Fibroblast of skin of back (primary cell): ENCODE data around the gene TBC1D1.
A peak's percentile ranks its signal among the peaks of the same experiment; 100 is the strongest.

Source experiments
- DNase-seq: peaks from one replicate; pipeline ENCODE4 v3.0.0-alpha.2; 2013

TBC1D1 gene

GRCh38 chr4:37991623-37992410 lies 100.9 kb downstream of the TBC1D1 start:
- no peak for DNase-seq

- no peak for DNase-seq
Measured at GRCh38 chr4:37993806-37994205, 102.9 kb downstream of the TBC1D1 start.

GRCh38 chr4:37994569-37994968 lies 103.7 kb downstream of the TBC1D1 start:
- no peak for DNase-seq

GRCh38 chr4:37995299-37995821 lies 104.5 kb downstream of the TBC1D1 start:
- no peak for DNase-seq

- DNase-seq: no peak
Measured at GRCh38 chr4:37995981-37996775, 105.3 kb downstream of the TBC1D1 start.

GRCh38 chr4:37998226-37998625 lies 107.3 kb downstream of the TBC1D1 start:
- DNase-seq: no peak

- no peak for DNase-seq
Measured at GRCh38 chr4:37999000-37999716, 108.3 kb downstream of the TBC1D1 start.

GRCh38 chr4:37999965-38000364 lies 109.1 kb downstream of the TBC1D1 start:
- no peak for DNase-seq

GRCh38 chr4:38001927-38002326 lies 111.0 kb downstream of the TBC1D1 start:
- no peak for DNase-seq

GRCh38 chr4:38002451-38003071 lies 111.7 kb downstream of the TBC1D1 start:
- DNase-seq: peak; percentile 20

GRCh38 chr4:38003102-38003501 lies 112.2 kb downstream of the TBC1D1 start:
- DNase-seq: no peak

- no peak for DNase-seq
Measured at GRCh38 chr4:38003628-38004027, 112.7 kb downstream of the TBC1D1 start.

GRCh38 chr4:38004062-38004461 lies 113.2 kb downstream of the TBC1D1 start:
- DNase-seq: peak; percentile 31

- DNase-seq: no peak
Measured at GRCh38 chr4:38004887-38005286, 114.0 kb downstream of the TBC1D1 start.

GRCh38 chr4:38005637-38006036 lies 114.8 kb downstream of the TBC1D1 start:
- DNase-seq: no peak

- DNase-seq: no peak
Measured at GRCh38 chr4:38007645-38008044, 116.8 kb downstream of the TBC1D1 start.

- no peak for DNase-seq
Measured at GRCh38 chr4:38008571-38009021, 117.7 kb downstream of the TBC1D1 start.

- DNase-seq: peak; percentile 46
Measured at GRCh38 chr4:38009421-38009820, 118.5 kb downstream of the TBC1D1 start.

- no peak for DNase-seq
Measured at GRCh38 chr4:38009949-38010348, 119.1 kb downstream of the TBC1D1 start.

GRCh38 chr4:38011511-38012162 lies 120.8 kb downstream of the TBC1D1 start:
- peak; percentile 11 for DNase-seq

- DNase-seq: peak; percentile 62
Measured at GRCh38 chr4:38013461-38014366, 122.8 kb downstream of the TBC1D1 start.
